NCI-H82 (cell line): Measurements from ENCODE around the gene SVIL.
"Not testable (repeated sequence)": the region's sequence is repeated elsewhere in the genome, so short reads cannot be mapped to it uniquely, and the experiment has no call there.

ENCODE experiments used
- DNase-seq: peaks from one replicate; lab custom pipeline; 2025; lab: John Stamatoyannopoulos, UW

SVIL gene

DNA sequence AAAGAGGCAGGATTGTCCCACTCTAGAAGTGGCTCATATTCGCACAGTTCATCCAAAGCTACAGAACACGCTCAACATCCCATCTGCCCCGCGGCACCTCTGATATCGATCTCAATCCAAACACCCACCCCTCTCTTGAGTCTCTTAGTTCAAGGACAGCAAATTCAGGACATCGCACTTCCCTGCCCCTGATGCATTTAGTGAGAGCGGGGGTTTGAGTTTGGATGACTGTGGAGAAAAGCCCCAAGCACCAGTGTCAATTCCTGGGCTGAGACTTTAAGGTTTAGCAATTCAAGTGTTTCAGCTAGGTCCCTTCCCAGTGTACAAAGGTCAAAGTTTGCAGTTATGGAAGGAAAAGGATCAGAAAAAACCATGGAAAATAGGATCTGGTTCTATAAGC, 179.7 kb downstream of the SVIL start:
- no peak for DNase-seq

DNA sequence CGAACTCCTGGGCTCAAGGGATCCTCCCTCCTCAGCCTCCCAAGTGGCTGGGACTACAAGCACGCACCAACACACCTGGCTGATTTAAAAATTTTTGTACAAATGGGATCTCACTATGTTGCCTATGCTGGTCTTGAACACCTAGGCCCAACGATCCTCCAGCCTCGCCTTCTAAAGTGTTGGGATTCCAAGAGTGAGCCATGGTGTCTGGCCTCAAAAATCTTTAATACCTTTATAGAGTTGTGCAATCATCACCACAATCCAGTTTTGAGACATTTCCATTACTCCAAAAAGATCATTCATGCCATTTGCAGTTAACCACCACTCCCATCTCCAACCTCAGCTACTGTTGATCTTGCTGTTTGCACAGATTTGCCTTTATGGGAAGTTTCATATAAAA, 180.5 kb downstream of the SVIL start:
- no peak for DNase-seq

GRCh38 chr10:29452546-29452945, 182.2 kb downstream of the SVIL start:
- no peak for DNase-seq

GRCh38 chr10:29451946-29452345, 182.8 kb downstream of the SVIL start:
- DNase-seq: no peak

- DNase-seq: no peak
Measured at GRCh38 chr10:29450405-29450804, 184.4 kb downstream of the SVIL start.

DNA sequence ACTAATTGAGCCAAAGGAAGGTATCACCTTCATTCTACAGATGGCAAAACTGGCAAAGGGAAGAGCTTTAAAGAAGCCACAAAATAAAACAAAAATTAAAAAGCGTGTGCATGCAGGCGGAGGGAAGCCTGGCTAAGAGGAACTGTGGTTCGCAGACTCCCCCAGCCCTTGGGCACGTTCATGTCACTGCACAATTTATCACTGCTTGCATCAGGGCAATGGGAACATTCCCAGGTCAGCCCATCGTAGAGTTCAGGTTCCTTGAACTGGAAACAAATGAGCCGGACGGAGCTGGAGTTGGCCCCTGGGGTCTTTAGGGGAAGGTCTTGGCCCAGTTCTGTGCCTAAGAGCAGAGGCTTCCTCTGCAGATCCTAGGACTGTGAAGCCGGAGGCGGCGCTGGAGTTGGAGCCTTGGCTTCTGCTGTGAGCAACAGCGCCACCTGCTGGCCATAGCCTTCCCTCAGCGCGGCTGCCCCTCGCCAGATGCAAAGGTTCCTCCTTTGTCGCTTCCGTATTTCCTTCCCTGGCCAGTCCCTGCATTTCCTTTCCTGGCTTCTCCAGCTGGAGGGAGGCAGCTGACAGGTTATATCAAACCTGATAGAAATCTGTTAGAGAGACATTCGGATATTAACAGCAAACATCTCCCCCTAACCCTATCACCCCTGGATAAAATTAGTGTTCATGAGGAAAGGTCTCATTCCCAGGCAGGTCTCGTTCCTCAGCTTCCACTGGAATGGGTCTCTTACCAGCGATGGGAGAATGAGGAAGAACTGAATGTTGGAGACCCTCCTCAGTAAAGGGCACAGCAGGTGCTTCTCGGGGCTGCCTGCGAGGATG, 185.8 kb downstream of the SVIL start:
- DNase-seq: peak; percentile 75

DNA sequence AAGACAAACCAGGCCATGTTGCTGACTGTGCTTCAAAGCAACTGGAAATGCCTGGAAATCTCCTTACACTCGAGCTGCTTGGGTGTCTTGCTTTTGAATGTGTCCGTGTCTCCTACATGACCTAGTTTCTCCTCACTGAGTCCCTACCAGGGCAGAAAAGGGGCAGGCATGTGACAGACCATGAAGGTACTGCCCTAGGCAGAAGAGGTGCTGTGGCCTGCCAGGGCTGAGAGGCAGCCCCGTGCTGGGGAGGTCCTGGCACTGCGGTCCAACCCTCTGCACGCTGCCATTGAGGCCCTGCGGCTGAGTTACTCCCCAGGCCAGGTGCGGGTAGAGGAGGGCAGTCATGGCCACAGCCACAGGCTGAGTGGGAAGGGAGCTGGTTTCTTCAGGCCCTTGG, 186.6 kb downstream of the SVIL start:
- no peak for DNase-seq

- no peak for DNase-seq
Measured at GRCh38 chr10:29446327-29446726, 188.4 kb downstream of the SVIL start.

GRCh38 chr10:29443745-29444523, 190.8 kb downstream of the SVIL start:
- no peak for DNase-seq

- DNase-seq: no peak
Measured at GRCh38 chr10:29440981-29441380, 193.8 kb downstream of the SVIL start.

DNA sequence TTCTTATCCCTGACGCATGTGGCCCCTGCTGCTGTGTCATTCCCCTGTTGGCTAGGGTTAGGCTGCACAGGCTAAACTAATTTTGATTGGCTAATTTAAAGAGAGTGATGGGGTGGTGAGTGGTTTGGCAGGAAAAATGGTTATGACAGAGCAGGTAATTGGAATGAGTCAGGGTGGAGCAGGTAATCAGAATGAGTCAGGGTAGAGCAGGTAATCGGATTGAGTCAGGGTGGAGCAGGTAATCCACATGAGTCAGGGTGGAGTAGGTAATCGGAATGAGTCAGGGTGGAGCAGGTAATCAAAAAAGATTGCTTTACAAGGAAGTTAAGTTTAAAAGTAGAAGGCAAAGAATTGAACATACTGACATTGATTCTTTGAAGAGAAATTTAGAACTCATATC, 195.8 kb downstream of the SVIL start:
- not testable (repeated sequence) for DNase-seq

- DNase-seq: no peak
Measured at GRCh38 chr10:29438271-29438670, 196.5 kb downstream of the SVIL start.

DNA sequence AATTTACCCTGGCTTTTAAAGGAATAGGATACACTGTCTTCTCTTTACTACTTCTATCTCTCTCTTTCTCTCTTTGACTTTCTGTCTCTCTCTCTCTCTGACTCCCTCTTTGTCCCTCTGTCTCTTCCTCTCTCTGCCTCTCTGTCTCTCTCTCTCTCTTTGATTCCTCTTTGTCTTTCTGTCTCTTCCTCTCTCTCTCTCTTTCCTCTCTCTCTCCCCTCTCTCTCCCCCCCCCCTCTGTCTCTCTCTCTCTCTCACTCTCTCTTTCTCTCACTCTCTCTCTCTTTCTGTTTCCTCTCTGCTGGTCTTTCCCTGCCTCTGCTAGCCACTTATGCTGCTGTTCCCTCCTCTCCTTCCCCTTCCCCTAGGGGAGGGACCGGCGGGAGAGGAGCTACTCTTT, 196.9 kb downstream of the SVIL start:
- DNase-seq: no peak

DNA sequence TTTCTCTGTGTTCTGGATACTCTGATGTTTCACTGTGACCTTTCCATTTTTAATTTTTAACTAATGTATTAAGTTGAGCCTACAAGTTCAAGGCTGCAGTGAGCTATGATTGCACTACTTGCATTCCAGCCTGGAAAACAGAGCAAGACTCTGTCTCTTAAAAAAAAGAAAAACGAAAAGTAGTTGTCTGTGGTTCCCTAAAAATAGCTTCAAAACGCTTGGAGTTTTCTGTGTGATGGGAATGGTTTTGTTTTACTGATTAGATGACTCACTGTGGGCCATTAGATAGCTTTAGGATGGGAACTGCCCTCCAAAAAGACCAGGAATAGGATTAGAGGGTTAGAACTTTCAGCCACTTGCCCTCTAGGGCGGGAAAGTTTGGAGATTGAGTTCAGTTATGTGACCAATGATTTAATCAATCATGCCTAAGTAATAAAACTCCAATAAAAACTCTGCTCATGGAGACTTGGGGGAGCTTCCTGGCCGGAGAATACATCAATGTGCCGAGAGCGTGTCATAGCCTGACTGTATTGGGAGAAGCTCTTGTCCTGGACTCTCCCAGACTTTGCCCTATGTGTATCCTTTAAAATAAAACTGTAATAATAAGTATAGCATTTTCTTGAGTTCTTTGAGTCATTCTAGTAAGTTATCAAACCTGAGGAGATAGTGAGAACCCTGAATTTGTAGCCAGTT, 198.8 kb downstream of the SVIL start:
- DNase-seq: no peak

DNA sequence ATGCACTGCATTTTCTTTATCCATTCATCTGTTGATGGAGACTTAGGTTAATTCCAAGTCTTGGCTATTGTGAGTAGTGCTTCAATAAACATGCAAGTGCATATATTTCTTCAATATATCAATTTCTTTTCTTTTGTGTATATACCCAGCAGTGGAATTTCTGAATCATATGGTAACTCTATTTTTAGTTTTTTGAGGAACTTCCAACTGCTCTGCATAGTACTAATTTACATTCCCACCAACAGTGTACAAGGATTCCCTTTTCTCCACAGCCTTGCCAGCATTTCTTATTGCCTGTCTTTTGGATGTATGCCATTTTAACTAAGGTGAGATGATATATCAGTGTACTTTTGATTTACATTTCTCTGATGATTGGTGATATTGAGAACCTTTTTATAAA, 200.7 kb downstream of the SVIL start:
- no peak for DNase-seq

DNA sequence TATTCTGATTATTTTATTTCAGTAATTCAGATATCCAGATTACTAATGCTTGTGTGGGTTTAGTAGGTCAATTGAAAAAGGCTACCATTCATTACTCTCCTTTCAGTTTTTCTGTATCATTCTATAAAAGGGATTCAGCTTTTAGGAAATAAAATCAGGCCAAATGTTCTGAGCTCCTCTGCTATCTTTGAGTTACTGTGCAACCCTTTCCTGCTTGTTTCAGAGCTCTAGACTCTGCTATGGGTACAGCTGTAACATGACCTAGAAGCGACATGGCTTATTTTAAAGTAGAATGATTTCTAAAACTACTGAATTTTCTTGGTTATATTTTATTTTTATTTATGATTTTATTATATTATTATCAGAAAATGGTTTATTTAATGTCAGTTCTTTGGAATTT, 203.1 kb downstream of the SVIL start:
- DNase-seq: no peak

DNA sequence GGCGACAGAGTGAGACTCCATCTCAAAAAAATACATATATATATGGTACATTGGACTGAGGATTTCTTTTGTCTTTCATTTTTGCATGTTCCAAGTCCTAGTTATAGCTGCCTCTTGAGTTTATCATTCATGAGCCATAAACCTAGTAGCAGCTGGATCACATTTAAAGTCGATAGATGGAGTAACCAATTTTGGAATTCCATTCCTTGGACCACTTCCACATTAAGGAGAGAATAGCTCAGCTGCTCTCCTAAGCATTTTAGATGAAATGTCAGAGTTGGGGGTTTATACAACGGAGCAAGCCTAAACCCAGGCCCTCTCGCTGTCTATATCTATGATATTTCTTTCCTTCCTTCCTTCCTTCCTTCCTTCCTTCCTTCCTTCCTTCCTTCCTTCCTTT, 204.7 kb downstream of the SVIL start:
- no peak for DNase-seq

DNA sequence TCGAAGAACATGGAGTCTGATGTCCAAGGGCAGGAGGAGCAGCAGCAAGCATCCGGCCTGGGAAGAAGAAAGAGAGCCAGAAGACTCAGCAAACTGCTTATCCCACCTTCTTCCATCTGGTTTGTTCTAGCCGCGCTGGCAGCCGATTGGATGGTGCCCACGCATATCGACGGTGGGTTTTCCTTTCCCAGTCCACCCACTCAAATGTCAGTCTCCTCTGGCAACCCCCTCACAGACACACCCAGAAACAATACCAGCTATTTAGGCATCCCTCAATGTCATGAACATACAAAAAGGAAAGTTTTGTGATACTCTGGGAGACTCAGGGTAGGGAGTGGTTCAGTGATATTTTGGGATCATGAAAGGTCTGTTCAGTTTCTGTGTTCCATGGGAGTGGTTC, 206.3 kb downstream of the SVIL start:
- no peak for DNase-seq

DNA sequence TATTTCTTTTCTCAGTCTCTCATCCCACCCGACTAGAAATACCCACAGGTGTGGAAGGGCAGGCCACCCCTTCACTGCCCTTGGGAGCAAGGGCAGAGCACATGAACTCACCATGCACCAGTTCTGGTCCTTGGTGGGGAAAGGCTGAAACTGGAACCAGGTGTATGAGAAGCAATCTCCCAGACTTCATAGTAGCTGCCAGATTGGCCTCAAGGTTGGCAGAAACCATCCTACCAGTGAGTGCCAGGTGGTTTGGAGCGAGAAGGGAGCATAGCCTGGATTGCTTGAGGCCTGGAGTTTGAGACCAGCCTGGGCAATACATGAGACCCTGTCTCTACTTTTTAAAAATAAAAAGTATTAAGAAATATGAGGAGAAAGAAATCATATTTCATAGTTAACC, 207.1 kb downstream of the SVIL start:
- DNase-seq: no peak

- no peak for DNase-seq
Measured at GRCh38 chr10:29426420-29426819, 208.4 kb downstream of the SVIL start.

- DNase-seq: no peak
Measured at GRCh38 chr10:29424017-29424416, 210.8 kb downstream of the SVIL start.

GRCh38 chr10:29420744-29421143, 214.0 kb downstream of the SVIL start:
- DNase-seq: peak; percentile 15

DNA sequence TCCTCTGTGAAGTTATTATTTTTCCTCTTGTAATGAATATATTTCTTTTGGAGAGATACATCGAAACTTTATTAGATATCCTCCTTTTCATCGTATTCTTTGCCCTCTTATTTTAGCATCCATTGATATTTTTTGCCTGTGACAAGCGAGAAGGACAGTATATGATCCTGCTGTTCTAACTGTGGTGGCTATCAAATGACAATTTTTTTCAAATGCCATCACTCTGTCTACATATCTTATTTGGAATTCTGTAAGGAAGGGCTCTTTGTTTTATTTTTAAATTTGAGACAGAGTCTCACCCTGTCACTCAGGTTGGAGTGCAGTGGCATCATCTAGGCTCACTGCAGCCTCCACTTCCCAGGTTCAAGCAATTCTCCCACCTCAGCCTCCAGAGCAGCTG, 217.4 kb downstream of the SVIL start:
- DNase-seq: no peak
